HL-60/S4 (cell line): ENCODE results near the gene PLEKHG1.

Source experiments
- in situ Hi-C: fragments of 300-500 bp; cut with MboI; formaldehyde crosslinking; loops from 2 replicates; pipeline ENCODE4 v1.14.3; 2022; ENCODE audit warnings: low sequenced_read_pairs

PLEKHG1 gene

DNA sequence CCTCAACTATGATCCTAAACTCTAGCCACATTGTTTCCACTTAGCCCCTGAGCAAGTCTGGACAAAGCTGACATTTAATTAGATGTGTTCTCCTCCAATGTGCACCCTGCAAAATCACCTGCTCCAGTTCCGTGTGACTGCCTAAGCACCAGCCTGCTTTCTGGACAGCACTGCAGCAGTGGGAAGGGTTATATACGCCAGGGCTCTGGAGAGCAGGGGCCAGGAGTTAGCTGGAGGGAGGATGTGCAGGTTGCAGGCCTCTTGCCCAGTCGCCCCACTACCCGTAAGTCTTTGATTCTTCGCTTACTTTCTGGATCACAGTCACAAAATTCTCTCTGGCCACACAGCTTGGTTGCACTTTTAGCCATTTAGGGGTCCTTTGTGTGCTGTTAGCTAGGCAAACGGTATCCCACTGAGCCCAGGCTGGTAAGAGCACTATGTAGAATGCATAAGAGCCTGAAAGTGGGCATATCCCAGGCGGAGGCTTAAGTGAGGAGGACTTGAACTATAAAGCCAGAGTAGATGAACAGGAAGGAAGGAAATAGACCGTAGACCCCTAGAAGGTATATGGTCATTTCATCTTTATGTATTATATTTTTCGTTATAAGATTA is 10.7 kb upstream of the PLEKHG1 start:
- in situ Hi-C loops: no loop called here

DNA sequence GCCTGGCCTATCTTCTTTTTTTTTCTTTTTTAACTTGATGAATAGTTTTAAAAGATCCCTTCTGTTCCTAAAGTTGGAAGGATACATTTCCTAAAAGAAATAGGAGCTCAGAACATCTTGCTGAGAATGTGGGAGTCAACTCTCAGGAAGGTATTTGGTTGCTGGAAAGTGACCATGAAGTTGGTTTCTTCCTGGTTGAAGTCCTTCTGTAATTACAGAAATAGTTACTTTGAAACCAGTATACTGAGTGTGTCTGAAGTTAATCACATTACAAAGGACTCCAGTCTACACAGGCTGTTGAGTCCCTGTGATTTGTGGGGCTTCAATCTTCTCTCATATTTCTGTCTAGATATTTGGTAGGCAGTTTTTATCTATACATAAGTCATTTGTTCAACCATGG is 9.8 kb upstream of the PLEKHG1 start:
- in situ Hi-C loops: no loop called here

GRCh38 chr6:150590446-150590845 is 9.2 kb upstream of the PLEKHG1 start:
- in situ Hi-C loops: no loop called here

DNA sequence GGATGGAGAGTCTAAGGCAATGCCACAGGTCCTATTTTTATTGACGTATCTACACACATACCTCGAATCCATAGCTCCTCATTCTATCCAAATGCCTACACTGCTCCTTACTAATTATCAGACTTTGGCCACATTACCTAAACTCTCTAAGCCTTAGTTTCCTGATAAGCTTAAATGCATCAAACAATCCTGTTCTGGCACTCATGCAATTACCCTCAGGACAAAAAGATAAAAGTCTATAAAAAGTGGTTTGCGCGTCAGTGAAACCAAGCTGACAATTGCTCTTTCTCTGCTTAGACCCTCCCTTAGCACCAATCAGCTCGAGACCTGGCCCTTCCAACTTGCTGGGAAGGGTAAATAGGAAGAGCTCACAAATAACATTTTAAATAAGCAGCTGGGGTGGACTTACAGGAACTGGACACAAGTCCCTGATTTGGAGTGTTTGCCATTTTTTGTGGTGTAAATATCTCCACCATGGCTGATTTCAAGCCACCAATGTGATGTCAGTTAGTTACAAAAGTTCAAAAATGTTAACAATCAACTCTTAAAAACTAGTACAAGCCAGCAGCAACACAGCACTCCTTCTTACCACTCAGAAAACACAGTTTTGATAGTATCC is 7.2 kb upstream of the PLEKHG1 start:
- in situ Hi-C loops: no loop called here

DNA sequence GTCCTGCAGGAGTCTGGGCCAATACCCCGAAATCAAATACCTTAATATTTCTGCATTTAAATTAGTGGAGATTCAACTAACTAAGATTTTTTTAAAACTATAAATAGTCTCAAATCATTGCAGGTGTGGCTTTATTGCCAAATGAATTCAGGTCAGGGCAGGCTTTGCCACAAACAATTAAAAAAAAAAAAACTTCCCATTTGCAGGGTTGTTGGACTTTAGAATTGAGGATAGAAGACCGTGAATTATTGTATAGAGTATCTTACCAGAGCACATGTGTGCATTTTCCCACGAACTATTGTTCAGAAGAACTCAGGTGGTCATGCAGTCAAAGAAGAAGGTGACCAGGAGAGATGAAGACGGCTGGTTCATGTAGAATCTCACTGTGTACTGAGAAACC is 6.6 kb upstream of the PLEKHG1 start:
- in situ Hi-C loops: no loop called here

DNA sequence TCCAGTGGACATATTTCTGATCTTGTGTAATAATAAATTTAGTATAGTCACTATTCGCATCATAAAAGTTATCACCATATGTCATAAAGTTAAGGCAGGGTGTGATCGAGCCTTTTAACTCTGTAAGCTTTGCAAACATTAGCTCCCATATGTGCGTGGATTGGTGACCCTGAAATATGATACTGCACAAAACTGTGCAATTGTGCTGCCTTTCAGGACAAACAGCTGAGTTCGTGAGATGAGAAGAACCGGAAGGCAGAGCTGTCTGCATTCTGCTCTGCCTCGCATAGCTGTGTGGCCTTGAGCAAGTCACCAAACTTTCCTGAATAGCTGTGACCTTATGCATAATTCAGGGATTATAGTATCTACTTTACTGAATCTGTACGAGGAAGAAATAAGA is 3.2 kb upstream of the PLEKHG1 start:
- in situ Hi-C loops: no loop called here

GRCh38 chr6:150598401-150598800 is 1.3 kb upstream of the PLEKHG1 start:
- in situ Hi-C loops: no loop called here

DNA sequence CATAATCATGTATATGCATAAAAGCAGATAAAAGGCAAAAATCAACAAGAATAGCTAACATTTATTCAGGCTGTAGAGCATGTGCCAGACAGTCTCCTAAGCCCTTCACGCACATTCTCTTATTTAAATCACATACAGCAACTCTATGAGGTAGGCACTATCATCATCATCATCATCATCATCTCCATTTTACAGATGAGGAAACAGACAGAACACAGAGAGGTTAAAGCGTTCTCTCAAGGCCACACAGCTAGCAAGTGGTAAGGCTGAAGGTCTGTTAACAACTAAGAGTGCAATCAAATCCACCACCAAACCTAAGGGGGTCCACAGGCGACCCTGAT is 857 bp upstream of the PLEKHG1 start:
- in situ Hi-C loops: no loop called here

- in situ Hi-C loops: no loop called here
Measured at GRCh38 chr6:150600010-150600300, 270 bp downstream of the PLEKHG1 start.

GRCh38 chr6:150600301-150601017 is 774 bp downstream of the PLEKHG1 start:
- in situ Hi-C loops: no loop called here

- in situ Hi-C loops: no loop called here
Measured at GRCh38 chr6:150601439-150601838, 1.8 kb downstream of the PLEKHG1 start.

DNA sequence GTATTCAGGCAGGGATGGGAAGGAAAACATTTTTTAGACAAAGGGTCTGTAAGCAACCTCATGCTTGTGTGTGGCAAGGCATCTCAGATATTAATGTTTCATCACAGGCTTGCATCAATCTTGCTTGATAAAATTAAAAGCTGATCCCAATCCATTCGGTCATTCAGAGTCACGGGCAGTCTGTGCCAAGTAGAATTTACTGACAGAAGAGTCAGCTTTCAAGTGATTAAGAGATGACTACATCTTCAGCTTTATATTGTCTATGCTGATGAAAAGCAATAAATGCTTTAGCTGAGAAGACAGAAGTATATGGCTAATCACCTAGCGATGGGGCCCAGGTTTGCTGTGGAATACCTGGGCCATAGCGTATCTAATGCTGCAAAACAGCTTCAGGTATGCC is 3.5 kb downstream of the PLEKHG1 start:
- in situ Hi-C loops: no loop called here

GRCh38 chr6:150604467-150604866 is 4.8 kb downstream of the PLEKHG1 start:
- in situ Hi-C loops: no loop called here

DNA sequence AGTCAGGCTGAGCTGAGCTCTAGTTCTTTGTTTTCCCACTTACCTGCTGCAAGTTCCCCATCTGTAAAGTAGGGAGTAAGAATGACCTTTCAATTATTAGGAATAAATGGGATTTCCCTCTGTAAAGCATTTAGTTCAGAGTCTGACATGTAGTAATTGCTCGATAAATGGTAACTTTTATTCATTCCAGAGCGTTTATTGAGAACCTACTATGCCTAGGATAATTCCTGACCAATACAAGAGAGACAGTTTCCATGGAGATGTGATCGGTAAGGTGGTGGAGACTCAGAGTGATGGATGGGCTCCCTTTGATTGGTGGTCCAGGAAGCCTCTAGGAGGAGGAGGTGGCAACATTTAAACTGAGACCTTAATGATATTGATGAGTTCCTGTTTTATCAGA is 5.6 kb downstream of the PLEKHG1 start:
- in situ Hi-C loops: no loop called here

DNA sequence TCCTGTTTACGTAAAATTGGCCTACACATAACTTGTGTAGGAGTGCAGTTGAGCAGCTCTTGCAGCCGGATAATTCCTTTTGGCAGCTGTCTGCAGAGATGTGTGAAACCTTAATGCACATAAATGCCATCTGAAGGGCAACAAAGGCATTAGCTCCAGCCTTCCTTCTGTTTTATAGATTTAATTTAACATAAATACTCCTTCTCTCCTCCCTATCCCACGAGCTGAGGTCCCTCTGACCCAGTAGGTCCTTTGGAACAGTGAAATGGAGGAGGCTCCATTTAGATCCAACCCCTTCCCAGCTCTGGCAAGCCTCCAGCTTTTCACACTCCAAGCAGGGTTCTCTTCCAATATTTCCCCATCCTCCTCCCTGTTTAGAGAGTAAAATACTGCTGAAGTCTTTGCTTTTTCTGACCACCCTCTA is 6.5 kb downstream of the PLEKHG1 start:
- in situ Hi-C loops: no loop called here

DNA sequence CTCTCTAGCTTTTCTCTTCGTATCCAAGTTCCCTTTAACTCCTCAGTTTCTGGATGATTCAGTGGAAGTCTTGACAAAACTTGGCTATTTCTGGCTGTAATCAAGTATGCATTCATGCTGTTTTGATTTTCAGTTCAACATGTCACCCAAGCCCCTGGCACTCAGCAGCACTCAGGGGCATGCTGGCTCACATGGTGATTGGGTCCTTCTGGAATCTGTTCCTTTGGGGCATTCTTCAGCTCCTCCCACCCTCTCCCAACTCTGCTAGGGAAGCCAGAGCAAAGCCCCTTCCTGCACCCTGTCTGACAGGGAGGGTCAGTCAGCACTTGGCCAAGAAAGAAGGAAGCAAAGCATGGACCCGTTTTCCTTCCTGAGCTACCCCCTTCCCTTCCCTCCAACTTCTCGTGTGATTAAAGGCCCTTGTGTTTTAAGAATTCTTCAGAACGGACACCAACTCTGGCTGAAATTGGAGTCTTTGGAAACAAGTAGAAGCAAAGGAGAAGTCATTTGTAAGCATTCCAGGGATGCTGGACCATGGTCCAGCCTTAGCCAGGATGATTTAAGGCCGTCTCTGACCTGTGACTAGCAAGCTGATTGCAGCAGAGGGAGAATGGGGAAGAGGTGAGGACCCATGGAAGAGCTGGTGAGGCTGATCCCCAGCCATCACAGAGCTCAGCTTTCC is 7.1 kb downstream of the PLEKHG1 start:
- in situ Hi-C loops: no loop called here

DNA sequence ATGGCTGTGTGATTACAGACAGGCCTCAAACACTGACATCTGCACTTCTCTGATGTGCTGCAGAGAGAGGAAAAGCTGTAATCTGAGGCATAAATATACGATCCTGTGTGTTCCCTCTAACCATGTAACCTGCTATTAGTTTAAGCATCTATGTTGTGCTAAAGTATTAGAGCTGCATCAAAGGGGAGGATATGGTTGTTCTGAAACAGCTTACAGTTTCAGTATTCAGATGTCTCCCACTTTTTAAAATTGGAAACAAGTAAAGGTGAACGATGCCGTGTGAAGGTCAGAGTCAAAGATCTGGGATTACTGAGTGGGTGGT is 7.6 kb downstream of the PLEKHG1 start:
- in situ Hi-C loops: no loop called here

DNA sequence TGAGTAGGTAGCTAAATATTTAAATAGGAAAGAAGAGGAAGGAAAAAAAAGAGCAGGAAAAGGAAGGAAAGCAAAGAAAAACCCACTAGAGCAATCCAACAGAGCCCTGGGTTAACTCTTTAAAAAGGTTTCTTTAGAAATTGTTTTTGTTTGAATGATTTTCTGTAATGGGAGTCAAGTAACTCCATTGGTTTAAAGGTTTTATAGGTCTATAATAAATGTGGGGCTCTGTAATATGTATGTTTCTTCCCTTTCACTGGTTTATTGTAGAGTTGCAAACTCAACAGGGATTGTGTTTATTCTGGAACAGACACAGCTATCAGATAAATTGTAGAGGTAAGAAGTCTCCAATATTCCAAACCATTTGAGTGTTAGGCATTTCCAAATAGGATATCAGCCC is 10.9 kb downstream of the PLEKHG1 start:
- in situ Hi-C loops: no loop called here

- in situ Hi-C loops: no loop called here
Measured at GRCh38 chr6:150613269-150613668, 13.6 kb downstream of the PLEKHG1 start.

GRCh38 chr6:150615967-150616366 is 16.3 kb downstream of the PLEKHG1 start:
- in situ Hi-C loops: no loop called here

DNA sequence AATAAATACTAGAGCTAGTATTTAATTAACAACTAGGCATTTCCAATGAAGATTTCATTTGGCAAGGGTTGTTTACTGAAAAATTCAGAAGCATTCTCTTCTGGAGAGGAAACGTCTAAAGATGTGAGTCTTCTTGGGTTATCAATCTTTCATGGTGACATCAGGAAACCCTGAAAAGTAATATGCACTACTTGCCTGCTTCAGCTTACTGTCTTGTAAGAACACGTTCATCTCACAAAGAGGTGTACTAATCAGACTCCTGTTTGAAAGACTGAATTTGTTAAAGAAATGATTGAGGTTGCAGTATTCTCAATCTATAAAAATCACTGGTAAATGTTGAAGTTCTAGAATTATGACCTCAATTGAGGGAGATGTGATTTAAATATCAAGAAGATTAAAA is 16.9 kb downstream of the PLEKHG1 start:
- in situ Hi-C loops: no loop called here

- in situ Hi-C loops: no loop called here
Measured at GRCh38 chr6:150617062-150617461, 17.4 kb downstream of the PLEKHG1 start.
